Gastrocnemius medialis (tissue), 4 donors: Measurements from ENCODE around the gene FKBP9.

ENCODE experiments used
- POLR2A ChIP-seq, 2 donors: fragments of 450-650 bp; IDR thresholded peaks; one replicate each; pipeline ENCODE4 v1.6.1; 2017; ENCODE audit warnings: antibody characterized with exemption in 2 of 2, mild to moderate bottlenecking in 2 of 2, moderate library complexity in 2 of 2
- TF ChIP-seq, protein P1 (sequence below), 5 experiments: fragments of 450-650 bp in 3 of 5; fragments of 200-600 bp in 2 of 5; sonication (generic) in 2 of 5; IDR thresholded peaks in 4 of 5; conservative IDR thresholded peaks in 1 of 5; 1 replicate in 4 of 5; 2 replicates in 1 of 5; pipeline ENCODE4 v1.5.1; 2016 to 2019; ENCODE audit warnings: antibody characterized with exemption in 5 of 5, mild to moderate bottlenecking in 3 of 5, moderate library complexity in 3 of 5

DNA sequence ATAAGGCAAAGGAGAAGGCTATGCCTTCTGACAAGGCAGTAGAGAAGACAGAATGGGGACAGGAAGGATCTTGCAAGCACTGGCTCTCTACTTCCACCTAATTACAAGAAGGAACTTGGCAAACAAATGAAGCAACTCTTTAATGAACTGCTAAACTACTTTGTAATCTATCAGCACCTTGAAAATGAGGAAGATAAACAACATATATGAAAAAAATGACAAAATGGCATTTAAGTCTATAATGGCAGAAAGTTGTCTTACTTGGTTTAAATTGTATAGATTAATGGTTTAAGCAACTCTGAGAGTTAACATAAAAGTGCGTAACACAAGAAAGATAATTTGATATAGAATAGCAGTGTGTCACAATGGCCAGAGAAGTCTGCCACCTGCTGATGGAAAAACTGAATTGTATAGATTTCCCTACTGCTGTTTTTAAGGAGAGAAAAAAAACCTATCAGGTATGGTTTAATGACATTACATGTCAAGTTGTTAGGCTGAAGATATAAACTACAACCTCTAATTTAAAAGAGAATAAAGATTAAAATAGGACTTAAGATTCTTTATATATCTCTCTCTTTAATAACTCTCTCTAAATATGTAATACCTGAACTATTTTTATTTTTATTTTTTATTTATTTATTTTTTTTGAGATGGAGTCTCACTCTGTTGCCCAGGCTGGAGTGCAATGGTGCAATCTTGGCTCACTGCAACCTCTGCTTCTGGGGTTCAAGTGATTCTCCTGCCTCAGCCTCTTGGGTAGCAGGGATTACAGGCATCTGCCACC is 93.5 kb downstream of the FKBP9 start:
- TF ChIP-seq, protein P1, sequence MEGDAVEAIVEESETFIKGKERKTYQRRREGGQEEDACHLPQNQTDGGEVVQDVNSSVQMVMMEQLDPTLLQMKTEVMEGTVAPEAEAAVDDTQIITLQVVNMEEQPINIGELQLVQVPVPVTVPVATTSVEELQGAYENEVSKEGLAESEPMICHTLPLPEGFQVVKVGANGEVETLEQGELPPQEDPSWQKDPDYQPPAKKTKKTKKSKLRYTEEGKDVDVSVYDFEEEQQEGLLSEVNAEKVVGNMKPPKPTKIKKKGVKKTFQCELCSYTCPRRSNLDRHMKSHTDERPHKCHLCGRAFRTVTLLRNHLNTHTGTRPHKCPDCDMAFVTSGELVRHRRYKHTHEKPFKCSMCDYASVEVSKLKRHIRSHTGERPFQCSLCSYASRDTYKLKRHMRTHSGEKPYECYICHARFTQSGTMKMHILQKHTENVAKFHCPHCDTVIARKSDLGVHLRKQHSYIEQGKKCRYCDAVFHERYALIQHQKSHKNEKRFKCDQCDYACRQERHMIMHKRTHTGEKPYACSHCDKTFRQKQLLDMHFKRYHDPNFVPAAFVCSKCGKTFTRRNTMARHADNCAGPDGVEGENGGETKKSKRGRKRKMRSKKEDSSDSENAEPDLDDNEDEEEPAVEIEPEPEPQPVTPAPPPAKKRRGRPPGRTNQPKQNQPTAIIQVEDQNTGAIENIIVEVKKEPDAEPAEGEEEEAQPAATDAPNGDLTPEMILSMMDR (IDR thresholded peaks at IDR 0.05 in 4 of 5, conservative IDR thresholded peaks at IDR 0.05 in 1 of 5): peak; percentile 45 to 86 (median 61)
- TF ChIP-seq POLR2A (IDR thresholded peaks at IDR 0.05): no peak
